Urothelium cell line (cell line): ENCODE results near the gene SMAD3.
"Not testable (repeated sequence)": the region's sequence is repeated elsewhere in the genome, so short reads cannot be mapped to it uniquely, and the experiment has no call there.

ENCODE experiments used
- DNase-seq: peaks from one replicate; pipeline ENCODE4 v3.0.0; 2011; ENCODE audit warnings: low spot score, mixed read lengths
- FAIRE-seq: peaks from 2 replicates; lab custom pipeline; 2011; peaks lifted over from hg19 to GRCh38; lab: Jason Lieb, UNC

The SMAD3 gene

GRCh38 chr15:67062369-67062985 lies 2.9 kb upstream of the SMAD3 start:
- DNase-seq (no peak), FAIRE-seq (no peak)

GRCh38 chr15:67063689-67064606 lies 1.5 kb upstream of the SMAD3 start:
- peak; percentile 5 for FAIRE-seq
- peak; percentile 56 for DNase-seq

- FAIRE-seq (peak; percentile 59), DNase-seq (no peak)
Observed at GRCh38 chr15:67064607-67065530, 533 bp upstream of the SMAD3 start.

- no peak for FAIRE-seq
- peak; percentile 48 for DNase-seq
Observed at GRCh38 chr15:67066041-67066958, 898 bp downstream of the SMAD3 start.

- FAIRE-seq (no peak), DNase-seq (peak; percentile 38)
Observed at GRCh38 chr15:67066959-67067853, 1.8 kb downstream of the SMAD3 start.

GRCh38 chr15:67067930-67068551 lies 2.6 kb downstream of the SMAD3 start:
- FAIRE-seq (no peak), DNase-seq (no peak)

- FAIRE-seq (no peak), DNase-seq (no peak)
Observed at GRCh38 chr15:67068710-67069400, 3.5 kb downstream of the SMAD3 start.

GRCh38 chr15:67070150-67070549 lies 4.7 kb downstream of the SMAD3 start:
- DNase-seq: no peak
- FAIRE-seq: no peak

GRCh38 chr15:67070892-67071664 lies 5.7 kb downstream of the SMAD3 start:
- no peak for FAIRE-seq
- DNase-seq: no peak

GRCh38 chr15:67072442-67072841 lies 7.0 kb downstream of the SMAD3 start:
- DNase-seq (no peak), FAIRE-seq (no peak)

- no peak for DNase-seq
- no peak for FAIRE-seq
Observed at GRCh38 chr15:67072958-67073357, 7.6 kb downstream of the SMAD3 start.

- FAIRE-seq (no peak), DNase-seq (no peak)
Observed at GRCh38 chr15:67074886-67075229, 9.5 kb downstream of the SMAD3 start.

GRCh38 chr15:67075555-67076135 lies 10.2 kb downstream of the SMAD3 start:
- DNase-seq, FAIRE-seq: not testable (repeated sequence)

GRCh38 chr15:67076147-67076843 lies 10.9 kb downstream of the SMAD3 start:
- DNase-seq (peak; percentile 75), FAIRE-seq (peak; percentile 55)

- no peak for FAIRE-seq
- no peak for DNase-seq
Observed at GRCh38 chr15:67077641-67078215, 12.3 kb downstream of the SMAD3 start.

GRCh38 chr15:67079361-67079760 lies 14.0 kb downstream of the SMAD3 start:
- DNase-seq: no peak
- FAIRE-seq: no peak
